Eye (tissue), 1 donor: ENCODE results near the gene IRX1.

ENCODE experiments used
- DNase-seq: peaks from one replicate; pipeline ENCODE4 v3.0.0-alpha.2; 2015

IRX1 gene

DNA sequence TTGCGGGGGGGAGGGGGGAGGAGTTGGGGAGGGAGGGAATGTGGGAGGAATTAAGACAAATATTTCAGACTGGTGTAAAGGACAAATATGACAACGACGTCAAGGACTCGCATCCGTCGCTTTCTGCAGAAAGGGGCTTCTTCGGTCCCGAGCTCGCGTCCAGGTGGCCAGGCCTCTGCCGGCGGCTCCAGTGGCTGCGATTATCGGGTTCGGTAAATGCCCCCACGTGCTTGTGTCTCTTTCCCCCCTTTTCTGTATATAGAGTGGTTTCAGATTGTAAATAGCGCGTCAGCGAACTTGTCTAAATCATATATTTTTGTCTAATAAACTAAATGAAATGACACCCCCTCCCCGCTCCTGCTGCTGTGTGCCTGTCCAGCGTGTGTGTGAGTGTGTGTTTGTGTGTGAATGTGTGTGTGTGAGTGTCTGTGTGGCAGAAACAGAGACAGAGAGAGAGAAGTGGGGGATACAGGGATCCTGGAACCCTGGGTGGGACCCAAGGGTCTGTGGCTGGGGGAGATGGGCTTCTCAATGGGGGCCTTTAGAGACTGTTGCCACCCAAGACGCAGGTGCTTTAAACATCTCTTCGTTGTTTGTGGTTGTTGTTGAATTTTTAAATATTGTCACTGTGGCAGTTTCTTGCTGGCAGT lies 5.6 kb downstream of the IRX1 start:
- DNase-seq = no peak

DNA sequence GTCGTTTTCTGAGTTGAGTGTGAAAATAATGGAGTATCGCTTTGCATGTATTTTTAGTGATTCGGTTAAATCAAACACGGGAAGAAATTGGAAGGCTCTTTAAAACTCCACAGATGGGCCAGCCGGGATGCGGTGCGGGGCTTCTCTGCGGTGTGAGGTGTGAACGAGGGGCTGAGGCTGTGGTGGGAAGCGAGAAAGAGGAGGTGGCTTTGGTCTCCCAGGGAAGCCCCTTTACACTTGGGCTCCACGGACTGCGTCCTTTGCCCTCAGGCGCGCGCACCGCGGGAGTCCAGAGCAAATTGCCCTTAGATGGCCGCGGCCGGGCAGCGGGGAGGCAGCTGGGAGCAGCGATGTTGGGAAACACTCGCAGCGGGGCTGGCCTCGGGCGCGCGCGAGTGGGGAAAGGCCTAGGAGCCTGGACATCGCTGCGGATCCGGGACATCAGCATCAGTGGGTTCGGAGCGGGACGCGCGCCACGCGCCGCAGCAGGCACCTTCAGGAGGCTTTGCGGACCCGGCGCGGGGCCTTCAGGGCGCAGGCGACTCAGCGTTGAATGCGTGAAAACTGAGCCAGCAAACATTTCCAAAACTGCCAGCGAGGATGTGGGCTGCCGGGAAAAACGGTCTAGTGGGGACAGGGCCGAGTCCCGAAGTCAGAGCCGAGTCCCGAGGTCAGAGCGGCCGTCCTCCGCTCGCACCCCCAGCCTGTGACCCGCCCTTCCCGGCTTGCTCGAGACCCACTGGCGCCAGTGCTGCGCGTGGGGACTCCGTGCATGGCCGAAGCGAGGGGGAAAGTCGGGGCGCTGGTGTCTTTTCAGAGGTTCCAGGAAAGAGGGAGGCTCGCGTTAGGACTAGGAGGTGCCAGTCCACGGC lies 6.5 kb downstream of the IRX1 start:
- peak; percentile 67 for DNase-seq

DNA sequence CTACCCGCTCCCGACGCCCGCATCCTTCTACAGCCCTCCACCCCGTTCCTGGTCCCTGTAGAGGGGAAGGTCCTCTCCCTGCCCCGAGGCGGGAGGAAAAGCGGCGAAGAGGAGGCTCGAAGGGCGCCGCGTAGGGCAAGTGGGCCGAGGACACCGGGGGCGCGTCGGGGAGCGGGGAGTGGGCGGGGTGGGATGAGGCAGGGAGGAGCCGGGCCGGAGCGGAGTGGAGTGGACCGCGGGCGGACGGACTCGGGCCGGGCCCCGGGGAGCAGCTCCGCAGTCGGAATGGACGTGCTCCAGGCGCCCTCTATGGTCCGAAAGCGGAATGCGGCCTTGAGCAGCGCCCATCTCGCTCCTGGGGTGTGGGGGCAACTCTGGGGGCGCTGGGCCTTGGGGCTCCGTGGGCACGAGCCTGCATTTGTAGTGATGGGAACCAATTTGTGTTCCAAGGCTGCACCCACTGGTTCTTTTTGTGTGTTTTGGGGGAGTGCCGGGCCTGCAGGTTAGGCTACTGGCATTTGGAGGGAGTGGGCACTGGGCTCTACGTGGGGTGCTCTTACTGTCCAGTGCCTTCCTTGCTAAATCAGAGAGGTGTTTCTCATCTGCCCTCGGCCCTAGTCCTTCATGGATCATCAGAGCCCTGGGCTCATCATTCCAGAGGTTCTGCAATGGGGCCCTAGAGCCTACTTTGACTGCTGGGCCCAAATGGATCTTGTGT lies 7.3 kb downstream of the IRX1 start:
- DNase-seq = peak; percentile 76

DNA sequence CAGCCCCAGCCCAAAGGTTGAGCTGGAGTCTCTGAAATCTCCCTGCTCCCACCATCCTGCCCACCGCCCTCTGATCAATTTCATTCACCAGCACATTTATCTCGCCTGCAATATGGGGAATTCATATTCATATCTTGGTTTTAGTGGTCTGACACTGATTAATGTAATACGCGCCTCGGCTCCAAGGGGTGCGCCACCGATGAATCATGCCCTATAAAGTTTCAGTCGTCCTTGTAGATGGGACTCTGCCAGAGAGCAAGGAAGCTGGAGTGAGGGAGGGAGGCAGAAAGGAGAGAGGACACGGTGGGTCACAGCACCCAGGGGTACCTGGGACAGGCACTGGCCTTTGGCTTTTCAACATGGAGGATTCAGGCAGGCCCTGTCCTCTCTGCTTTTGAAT lies 8.9 kb downstream of the IRX1 start:
- DNase-seq = no peak

DNA sequence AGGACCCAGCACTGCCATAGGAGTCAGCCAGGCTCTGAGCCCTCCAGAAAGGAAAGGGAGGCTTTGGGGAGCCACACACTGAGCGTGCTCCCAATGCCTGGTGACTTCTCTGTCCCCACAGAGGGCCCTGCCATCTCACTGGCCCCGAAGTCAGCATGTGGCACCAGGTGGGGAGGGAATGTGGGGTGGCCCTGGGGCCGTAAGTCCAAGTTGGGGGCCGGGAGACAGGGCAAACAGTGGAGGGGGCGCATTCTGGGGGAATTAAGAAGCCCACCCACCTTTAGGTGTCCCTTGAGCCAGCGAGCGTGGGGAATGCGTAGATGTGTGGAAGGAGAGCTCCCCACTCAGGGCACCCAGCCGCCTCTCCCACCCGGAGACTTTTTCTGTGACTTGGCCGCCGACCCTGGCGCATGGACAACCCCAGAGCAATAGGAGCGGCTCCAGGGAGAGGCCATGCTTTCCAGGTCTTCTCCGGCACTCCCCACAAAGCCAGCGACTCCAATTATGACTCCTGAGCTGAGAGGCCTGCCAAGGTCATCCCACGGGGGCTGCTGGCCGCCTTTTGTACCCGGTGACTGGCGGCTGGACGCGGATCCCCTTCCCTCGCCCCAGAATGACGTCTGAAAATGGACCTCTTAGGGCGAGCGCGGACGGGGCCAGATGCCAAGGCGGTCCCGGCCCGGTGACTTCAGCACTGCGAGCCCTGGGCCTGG lies 9.8 kb downstream of the IRX1 start:
- peak; percentile 36 for DNase-seq

DNA sequence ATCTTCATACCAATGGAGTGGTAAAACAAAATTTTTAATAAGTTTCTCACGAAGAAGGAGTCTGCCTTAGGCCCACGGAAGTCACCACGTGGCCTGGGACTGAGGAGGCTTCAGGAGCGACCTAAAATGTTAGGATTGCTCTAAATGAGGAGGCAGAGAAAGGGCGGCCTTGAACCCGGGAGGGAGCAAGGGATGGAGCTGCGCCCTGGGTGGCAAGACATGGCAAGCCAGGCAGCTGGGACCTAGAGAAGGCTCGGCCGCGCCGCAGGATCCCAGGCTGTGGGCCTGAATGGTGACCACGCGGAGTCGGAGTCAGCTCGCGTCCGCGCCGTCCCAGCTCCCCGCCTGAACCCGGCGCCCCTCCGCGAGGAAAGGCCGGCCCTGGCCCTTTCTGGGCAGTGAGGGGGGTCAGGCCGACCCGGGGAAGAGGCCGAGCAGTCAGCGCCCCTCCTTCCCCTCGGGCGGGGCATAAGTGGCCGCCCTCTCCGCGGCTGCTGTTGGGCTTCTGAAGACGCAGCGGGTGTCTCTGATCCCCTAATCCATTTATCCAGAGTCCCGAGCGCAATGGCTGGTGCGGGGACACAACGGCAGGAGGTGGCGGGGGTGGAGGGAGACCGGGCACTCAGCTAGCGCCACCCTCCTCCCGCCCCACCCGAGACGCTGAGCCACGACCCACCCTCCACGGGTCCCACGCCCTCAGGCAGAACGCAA lies 10.6 kb downstream of the IRX1 start:
- DNase-seq = peak; percentile 42

DNA sequence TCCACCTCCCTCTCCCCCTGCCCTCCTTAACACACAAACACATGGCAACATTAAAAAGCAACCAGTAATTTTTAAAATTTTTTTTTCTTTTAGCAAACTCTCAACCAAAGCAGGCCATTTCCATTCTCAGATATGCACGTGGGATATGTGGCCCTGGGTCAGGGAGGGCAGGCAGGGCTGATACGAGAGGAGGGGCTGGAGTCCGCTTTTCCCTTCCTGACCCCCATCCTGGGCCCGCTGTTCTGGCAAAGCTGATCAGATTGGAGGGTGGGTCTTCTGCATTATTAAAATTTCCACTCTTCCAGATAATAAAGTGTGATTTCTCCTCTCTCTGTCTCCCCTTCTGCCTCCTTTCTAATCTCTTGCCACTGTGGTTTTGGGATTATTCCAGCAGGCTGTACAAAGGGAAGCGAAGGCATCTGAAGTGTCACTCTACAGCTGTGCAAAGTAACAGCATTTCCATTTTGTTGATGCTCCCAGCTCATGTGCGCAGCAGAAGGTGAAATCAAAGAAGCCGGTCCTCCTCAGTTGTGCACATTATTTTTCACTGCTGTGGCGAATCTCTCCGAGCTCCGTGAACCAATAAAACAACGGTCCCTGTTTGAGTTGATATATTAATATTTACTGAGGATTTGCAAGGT lies 12.0 kb downstream of the IRX1 start:
- DNase-seq = peak; percentile 48

DNA sequence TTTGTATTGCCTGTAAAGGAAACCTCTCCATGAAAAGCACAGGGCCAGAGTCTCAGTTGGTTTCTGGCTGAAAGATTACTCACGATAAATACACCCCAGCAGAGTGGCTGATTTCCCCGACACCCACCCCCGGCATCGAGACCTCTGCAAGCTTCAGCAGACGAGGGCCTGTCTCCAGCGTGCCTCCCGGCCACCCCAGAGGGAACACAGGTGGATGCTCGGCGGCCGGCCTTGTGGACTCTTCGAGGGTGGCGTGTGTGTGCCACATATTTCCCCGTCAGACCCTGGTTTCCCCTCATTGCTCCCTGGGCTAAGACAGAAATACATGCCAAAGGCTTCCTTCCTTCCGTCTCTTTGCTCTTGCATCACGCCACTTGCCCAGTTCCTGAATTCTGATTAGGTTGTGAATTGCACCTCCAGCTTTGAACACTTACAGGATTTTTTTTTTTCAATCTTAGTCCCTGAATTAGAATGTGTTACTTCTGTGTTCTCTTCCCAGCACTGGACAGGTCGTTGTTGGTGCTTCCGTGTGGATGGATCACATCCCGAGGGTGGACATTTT lies 13.6 kb downstream of the IRX1 start:
- DNase-seq = no peak

DNA sequence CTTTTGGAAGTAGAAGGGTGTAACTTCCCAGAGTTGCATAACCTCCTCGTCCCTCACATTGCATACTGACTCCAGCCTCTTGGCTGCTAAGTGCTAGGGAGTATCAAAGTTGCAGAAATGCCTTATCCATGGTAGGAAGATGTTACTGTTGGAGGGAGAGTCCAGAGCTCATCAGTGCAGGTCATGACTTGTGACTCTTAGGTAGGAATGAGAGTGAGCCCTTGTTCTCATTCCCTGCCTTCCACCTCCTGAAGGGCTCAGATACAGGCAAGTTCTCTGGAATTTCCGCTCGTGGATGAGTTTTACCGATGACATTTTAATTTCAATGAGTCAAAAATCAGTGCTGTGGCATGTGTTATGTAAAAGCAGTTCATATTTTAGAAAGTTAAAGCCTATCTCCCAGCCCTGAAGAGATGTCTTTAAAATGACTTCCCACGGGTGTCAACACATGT lies 17.0 kb downstream of the IRX1 start:
- DNase-seq = no peak

DNA sequence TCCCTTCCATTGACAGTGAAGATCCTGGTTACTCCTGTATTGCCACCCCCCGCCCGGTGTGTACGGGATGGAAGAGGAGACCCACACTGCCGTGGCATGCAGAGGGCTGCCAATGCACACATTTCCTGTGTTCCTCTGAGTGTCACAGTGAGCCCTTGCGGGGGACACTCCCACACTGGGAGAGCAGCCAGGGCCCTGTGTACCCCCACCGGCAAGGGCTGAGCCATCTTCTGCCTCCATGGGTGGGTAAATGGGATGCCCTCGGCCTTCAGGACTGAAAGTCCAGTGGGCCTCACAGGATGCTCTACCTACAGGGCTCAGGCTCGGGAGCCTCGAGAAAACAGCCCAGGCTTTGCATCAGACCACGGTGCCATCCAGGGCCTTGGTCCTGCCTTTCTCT lies 18.1 kb downstream of the IRX1 start:
- DNase-seq = no peak

DNA sequence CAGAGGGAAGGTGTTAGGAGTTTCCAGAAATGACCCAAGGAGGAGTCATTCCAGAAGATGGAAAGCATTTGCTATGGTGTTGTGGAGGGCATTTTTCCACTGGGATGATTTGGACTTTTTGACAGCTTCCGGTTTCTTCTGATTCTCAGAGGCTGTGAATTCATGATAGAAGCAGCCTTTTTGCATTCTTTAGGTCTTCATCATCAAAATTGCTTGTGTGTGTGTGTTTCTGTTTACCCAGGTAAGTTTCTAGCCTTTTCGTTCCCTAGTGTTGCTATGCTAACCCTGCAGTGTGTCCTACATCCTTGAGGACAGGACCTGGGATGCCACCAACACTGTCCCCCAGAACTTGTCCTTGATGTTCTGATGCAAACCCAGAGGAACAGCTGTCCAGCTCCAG lies 19.6 kb downstream of the IRX1 start:
- DNase-seq = no peak

DNA sequence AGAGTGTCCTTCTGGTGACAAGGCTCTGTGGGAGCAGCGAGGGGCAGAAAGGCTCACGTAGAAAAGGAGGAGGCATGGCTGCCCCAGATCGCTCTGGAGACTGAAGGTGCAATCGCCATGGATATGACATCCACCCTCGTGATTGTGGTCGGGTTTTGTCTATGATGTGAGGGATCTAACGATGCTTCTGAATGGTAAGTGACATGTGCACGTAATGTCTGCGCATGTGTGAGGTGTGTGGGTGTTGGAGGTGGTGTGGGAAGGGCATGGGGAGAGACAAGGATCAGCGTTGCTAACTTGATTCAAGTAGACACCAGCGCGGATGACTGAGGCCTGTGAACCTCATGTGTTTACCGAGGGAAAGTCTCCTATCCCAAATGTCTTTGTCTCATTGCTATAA lies 20.2 kb downstream of the IRX1 start:
- DNase-seq = no peak

DNA sequence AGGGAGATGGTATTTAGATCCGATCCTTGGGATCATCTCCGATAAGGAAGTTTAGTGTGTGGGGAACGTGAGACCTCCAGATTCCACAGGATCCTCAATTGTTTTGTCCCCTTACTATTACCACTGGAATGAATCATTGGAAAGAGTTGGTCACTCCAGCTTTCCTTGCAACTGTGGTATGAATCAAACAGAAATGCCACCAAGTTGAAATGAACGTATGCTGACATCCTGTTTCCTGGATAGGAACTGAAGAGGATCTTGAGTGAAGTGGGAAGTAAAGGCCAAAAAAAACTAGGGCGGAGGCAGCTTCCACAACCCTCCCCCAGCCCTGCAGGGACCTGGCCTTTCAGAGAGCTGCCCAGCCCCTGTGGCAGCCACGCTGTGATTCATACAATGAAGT lies 23.9 kb downstream of the IRX1 start:
- DNase-seq = no peak

DNA sequence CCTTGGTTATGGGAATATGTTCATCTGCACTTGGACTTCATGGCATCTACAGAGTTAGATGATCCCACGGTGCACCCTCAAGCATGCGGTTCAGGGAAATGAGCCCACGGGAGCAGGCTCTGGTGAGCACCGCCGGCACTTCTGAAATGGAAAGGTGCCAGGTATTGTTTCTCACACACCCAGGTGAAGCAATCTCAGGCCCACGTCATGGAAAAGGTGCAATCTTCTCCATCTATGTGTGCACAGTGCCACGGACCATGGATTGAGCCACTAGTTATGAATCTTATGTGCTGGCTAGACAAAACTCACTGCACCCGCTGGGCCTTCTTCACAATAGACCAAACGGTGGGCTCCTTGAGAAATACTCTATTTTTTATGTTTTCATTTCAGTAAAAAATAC lies 27.3 kb downstream of the IRX1 start:
- no peak for DNase-seq

DNA sequence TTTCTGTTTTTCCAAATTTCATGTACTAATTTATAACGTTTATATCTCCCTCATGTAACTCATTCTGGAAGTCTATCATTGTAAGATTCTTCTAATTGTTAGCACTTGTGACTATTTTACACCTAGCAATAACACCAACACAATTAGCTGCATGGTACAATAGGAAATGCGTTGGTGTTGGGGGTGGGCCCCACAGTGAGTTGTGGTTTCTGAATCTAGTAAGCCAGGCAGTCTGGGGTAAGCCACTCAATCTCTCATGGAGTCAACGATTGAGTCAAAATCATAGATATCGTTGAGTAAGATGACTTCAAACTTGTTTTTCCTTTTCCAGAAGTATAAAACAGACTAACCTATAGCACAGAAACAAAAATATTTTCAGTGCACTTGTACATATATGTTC lies 30.0 kb downstream of the IRX1 start:
- no peak for DNase-seq

DNA sequence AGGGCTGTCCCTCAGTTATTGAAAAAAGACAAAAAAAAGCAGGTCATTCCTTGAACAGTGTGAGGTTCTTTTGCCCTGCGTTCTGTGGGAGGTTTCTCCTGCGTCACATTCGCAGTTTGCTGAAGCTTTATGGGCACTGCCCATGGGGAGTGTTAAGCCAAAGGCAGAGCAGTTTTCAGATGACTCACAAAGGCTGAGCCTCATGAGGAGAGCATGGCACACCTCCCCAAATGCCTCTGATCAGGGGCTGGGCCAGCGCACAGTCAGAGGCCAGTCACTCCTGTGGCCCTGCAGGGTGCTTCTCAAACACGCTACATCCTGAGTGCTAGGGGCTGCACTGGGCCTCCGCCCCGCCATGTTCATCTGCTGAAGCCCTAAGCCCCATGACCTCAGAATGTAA lies 38.4 kb downstream of the IRX1 start:
- DNase-seq = no peak

DNA sequence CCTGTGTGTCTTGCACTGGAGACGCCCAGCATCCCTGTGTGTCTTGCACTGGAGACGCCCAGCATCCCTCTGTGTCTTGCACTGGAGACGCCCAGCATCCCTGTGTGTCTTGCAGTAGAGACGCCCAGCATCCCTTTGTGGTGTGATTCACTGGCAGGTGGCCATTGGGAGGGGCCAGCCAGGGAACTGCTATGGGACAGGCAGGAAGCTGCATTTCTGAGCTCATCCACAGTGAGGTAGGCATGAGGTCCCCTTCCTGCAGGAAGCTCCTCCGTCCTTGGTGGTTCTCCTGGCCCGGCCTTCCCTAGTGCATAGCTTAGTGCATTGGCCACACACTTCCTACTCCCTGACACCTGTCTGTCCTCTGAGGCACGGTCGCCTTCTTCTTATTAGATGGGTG lies 43.5 kb downstream of the IRX1 start:
- DNase-seq = no peak

DNA sequence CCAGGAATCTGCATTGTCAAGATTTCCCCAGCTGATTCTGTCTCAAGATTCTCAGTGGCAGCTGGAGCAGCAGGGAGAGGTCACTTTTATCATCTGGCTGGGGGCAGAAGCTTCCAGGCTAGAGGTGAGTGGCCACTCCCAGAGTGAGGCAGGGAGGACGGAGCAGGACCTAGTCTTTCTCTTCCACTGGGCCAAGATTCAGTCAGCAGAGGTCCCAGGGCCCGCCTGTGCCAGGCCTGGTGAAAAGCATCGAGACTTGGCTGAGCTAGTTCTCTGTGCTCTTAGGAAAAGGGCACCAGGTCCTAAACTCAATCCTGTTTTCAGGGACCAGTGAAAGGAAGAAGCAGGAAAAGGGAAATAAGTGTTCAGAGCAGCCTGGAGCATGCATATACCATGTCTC lies 46.6 kb downstream of the IRX1 start:
- no peak for DNase-seq

DNA sequence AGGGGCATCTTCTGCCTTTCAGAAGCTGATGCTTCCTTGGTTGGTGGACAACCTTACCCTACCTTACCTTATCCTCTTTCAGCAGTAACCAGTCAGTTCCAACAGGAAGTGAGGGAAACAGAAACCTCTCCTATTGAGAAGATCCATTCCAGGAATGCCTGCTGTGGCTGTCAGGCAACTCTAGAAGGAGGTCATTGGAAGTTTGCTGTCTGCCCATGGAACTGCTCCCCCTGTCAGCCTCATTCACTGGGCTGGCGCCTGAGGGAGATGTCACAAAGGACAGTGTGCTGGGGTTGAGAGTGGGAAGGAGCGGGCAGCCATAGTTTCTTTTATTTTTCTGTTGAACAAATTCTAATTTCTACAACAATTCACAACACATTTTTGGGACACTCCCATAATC lies 54.7 kb downstream of the IRX1 start:
- DNase-seq = no peak

DNA sequence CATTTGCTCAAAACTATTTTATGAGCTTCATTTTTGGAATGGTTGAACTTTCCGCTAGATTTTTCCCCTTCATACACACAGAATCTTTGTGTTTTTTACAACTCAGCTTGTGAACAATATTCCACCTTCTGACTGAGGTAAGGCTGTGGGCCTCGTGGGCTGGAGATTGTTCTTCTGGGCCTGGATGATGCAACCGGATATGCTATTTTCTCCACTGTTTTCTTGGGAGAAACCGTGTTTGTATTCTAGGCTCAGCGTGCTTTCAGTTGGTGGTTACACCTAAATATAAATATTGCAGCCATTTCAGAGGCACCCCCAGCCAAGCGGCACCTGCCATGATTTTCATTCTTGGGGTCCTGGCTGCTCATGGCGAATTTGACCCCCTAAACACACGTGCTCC lies 55.2 kb downstream of the IRX1 start:
- DNase-seq = no peak
